ENCODE results near the gene TMEM266.
"Not testable (repeated sequence)": the region's sequence is repeated elsewhere in the genome, so short reads cannot be mapped to it uniquely, and the experiment has no call there.

TMEM266 gene, protein sequence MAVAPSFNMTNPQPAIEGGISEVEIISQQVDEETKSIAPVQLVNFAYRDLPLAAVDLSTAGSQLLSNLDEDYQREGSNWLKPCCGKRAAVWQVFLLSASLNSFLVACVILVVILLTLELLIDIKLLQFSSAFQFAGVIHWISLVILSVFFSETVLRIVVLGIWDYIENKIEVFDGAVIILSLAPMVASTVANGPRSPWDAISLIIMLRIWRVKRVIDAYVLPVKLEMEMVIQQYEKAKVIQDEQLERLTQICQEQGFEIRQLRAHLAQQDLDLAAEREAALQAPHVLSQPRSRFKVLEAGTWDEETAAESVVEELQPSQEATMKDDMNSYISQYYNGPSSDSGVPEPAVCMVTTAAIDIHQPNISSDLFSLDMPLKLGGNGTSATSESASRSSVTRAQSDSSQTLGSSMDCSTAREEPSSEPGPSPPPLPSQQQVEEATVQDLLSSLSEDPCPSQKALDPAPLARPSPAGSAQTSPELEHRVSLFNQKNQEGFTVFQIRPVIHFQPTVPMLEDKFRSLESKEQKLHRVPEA

DNA sequence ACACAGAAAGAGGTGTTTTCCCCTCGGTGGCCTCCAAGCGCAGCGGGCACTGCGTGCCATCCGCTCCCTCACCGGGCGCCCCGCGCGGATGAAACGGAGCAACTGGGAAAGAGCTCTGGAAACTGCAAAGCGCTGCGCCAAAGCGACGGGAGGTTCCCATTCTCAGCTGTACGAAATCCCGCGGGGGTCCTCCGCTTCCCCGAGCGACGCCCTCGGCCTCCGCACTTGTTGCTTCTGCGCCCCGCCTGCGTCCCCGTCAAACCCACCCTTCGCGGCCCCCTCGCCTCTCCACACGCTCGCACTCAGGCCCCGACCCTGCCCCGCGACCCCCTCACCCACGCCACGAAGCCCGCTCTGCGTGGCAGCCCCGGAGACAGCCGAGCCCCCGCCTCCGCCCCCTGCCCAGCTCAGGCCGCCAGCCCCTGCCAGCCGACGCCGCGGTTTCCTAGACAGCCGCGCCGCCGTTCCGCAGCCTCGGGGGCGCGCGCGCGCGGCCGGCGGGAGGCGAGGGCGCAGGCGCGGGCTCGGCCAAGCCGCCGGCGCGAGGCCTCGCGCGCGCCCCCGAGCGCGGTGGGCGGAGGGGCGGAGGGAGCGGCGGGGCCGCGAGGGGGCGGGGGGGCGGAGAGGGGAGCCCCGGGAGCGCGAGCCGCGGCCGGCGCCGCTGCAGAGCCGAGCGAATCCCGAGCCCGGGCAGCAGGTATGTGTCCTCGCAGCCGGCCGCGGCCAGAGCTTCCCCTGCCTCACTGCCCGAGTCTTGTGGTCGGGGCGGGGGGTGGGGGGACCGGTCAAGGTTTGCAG is at the start of gene TMEM266:
TSS of gene TMEM266 (plus strand) at position 666 of the 798 bp plus-strand sequence. CDS start 74,279 bp downstream, outside the sequence.
- DNase-seq (ENCODE audit: low spot score): no peak
- FAIRE-seq: no peak

DNA sequence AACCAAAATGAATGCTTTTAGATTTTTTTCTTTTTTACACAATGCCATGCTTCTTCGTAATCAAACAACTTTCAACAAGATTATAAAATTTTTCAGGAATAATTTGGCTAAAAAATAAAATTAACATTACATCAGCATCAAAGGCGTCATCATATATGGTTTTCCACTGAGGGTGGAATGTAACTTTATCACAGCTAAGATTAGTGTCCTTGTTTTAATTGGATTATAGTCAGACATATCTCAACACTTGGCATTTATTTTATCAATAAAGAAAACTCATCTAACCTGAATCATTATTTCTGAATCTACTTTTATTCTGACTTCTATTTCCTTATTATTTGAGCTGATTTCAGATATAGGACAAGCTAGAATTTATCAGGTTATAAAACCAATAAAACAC is 49.2 kb upstream of the TMEM266 start:
- no peak for DNase-seq (ENCODE audit: low spot score)
- no peak for FAIRE-seq

DNA sequence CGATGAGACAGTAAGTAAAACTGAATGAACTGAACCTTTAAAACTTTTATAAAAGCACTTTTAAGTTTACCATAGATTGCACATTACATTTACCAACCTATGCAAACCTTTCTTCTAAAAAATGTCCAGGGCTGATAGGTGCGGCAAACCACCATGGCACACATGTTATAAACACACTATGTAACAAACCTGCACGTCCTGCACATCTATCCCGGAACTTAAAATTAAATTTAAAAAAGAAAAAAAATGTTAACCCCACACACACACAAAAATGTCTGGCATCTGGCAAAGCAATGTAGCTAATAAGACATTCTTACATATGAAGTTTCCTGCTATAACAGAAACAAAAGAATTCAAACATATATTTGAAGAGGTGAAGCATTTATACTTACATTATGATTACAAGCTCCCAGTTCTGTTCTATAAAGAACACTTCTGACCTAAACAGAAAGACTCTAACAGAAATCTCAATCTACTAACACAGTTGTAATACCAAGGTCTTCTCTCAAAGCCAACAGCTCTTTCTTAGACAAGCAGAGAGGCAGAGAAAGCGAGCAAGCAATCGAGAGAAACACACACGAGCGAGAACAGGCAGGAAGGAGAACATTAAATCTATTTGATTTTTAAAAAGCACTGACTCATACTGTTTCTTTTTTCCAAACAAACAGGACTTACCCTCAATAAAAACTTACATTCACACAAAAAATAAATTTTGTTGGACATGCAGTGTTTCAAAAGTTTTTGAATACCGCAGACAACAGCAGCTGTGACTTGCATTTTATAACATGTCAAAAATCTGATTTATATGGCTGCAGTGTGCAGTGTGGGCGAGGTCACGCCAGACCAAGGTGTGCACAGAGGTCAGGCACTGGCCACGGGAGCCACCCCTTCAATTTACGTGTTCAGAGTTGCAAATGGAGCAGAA is 47.9 kb upstream of the TMEM266 start, which contains the start of gene NRG4:
TSS of gene NRG4 (minus strand) at position 798 of the 925 bp plus-strand sequence. CDS start 1,194 bp downstream, outside the sequence.
- DNase-seq (ENCODE audit: low spot score) (no peak), FAIRE-seq (no peak)

DNA sequence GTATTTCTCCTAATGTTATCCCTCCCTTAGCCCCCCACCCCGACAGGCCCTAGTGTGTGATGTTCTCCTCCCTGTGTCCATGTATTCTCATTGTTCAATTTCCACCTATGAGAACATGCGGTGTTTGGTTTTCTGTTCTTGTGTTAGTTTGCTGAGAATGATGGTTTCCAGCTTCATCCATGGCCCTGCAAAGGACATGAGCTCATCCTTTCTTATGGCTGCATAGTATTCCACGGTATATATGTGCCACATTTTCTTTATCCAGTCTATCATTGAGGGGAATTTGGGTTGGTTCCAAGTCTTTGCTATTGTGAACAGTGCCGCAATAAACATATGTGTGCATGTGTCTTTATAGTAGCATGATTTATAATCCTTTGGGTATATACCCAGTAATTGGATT is 46.3 kb upstream of the TMEM266 start:
- FAIRE-seq; DNase-seq (ENCODE audit: low spot score): not testable (repeated sequence)

DNA sequence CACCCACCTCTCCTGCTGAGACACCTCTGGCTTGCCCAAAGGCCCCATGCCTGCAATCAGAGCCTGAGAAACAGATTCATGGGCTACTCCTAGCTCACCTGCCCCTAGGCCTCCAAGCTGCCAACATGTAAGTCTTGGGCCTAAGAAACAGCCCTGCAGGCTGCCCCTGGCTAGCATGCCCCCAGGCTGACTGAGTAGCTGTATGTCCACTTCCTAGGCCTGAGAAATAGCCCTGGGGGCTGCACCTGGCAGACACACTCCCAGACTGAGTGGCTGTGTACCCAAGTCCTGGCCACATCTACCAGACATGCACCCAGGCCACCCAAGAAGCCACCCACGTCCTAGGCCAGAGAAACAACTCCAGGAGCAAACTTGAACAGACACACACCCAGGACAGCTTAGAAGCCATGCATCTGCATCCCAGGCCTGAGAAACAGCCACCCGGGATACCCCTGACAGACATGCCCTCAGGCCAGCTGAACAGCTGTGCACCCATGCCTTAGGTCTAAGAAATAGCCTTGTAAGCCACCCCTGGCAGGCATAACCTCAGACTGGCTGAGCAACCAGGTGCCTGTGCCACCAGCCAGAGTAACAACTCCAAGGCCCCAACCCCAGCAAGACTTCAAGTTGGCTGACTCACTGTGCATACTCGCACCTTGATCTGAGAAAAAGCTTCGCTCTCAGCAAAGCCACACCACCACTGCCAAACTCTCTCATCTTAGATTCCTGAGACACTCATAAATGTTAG is 35.6 kb upstream of the TMEM266 start:
- FAIRE-seq (no peak), DNase-seq (ENCODE audit: low spot score) (no peak)

DNA sequence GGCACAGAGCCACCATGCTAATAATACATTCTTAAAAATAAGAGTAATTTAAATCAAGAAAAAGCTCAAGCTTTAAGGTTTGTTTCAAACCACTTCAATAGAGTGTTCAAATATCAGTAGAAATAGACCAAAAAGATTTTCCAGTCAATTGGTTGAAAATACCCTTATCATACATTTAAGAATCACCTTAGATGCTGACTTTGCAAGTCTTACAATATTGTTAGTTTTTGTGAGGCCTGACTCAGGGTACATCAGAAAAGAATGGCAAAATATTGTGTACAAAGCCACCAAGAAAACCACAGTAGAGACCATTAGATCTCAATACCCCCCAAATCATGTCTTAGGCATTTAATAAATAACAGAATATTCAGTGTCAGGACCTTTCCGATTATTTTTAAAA is 27.7 kb upstream of the TMEM266 start:
- DNase-seq (ENCODE audit: low spot score) (no peak), FAIRE-seq (no peak)

DNA sequence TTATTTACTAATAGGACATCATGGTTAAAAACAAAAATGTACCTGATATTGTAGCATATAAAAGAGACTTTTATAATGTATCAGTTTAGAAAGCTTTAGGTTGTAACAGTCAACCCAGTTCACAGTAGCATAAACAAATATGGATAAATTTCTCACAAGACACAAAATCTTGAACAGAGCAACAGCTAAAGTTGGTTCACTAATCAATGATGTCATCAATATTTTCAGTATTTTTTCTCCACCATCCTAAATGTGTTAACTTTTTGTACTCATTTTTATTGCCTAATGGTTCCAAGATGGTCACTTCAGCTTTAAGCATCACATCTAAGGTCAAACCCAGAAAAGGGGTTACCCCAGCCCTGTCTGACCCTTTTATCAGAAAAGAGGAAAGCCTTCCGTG is 26.3 kb upstream of the TMEM266 start:
- FAIRE-seq: no peak
- DNase-seq (ENCODE audit: low spot score): no peak

DNA sequence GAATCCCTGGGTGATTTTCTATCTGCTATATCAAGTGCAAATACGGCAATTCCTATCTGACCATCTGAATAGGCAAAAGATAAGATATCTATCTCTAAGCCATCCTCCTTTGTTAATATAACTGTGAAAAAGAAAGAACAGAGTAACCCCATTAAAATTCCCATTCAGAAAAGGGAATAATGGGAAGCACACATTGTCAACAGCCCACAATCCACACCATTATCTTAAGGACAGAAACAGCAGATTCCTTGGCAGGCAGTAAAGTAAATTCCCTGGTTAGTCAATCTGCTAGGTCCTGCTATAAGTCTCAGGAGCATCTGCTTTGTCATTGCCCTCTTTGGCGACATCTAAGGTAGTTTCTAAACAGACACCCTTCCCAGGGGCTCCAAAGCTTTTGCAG is 25.7 kb upstream of the TMEM266 start:
- FAIRE-seq (no peak), DNase-seq (ENCODE audit: low spot score) (no peak)

DNA sequence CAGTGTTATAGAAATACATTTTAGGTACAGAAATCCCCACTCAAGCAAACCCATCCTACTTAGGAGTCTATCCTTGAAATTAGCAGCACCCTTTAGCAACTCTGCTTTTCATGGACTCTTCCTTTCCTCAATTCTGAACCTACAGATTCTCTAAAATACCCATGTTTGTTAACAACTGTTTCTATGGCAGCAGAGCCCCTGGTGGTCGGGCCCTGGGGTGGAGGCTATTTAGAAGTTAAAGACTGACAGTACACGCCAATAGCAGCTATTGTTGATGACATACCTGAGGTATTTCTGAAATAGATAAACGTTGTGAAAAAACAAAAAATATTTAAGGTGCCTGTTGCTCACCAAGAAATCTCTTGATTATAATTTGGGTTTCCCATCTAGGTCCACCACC is 24.2 kb upstream of the TMEM266 start:
- no peak for FAIRE-seq
- DNase-seq (ENCODE audit: low spot score): no peak

DNA sequence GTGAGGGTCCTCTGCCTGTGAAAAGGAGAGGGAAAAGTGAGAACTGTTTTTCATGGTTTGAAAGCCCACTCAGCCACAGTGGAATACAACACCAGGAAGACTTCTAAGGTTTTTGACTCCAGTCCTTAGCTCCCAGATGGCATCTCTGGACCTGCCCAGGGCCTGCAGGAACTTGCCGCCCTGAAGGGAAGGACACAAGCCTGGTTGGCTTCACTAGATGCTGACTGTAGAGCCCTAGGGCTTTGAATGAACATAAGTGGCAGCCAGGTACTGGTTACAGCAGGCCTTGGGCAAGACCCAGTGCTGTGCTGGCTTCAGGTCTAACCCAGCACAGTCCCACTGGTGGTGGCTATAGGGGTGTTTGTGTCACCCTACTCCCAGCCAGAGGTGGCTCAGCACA is 21.3 kb upstream of the TMEM266 start:
- FAIRE-seq (no peak), DNase-seq (ENCODE audit: low spot score) (no peak)

DNA sequence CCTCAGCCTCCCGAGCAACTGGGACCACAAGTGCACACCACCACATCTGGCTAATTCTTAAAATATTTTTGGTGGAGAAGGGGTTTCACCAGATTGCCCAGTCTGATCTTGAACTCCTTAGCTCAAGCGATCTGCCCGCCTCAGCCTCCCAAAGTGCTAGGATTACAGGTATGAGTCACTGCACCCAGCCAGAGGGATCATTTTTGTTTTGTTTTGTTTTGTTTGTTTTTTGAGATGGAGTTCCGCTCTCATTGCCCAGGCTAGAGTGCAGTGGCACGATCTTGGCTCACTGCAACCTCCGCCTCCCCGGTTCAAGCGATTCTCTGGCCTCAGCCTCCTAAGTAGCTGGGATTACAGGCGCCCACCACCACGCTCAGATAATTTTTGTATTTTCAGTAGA is 5.6 kb upstream of the TMEM266 start:
- FAIRE-seq: not testable (repeated sequence)

DNA sequence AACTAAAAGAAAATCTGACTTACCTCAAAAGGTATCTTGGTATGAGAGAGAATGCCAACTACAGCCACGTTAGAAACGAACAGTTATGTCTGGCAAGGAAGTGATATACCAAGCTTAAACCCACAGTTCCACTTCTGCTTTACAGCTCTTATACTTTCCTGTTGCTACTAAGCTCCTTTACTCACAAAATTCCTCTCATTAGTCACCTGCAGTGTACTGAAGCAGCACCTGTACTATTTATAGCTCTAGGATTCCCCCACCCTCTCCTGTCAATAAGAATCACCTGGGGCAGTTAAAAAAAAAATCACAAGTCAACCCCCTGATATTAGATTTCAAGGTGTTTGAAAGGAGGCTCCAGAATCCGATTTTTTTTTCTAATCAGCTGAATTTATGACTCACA is 2.9 kb upstream of the TMEM266 start:
- FAIRE-seq: no peak
- DNase-seq (ENCODE audit: low spot score): no peak

More for the DNA sequence above, 5.6 kb upstream of the TMEM266 start:
- DNase-seq (ENCODE audit: low spot score): not testable (repeated sequence)

DNA sequence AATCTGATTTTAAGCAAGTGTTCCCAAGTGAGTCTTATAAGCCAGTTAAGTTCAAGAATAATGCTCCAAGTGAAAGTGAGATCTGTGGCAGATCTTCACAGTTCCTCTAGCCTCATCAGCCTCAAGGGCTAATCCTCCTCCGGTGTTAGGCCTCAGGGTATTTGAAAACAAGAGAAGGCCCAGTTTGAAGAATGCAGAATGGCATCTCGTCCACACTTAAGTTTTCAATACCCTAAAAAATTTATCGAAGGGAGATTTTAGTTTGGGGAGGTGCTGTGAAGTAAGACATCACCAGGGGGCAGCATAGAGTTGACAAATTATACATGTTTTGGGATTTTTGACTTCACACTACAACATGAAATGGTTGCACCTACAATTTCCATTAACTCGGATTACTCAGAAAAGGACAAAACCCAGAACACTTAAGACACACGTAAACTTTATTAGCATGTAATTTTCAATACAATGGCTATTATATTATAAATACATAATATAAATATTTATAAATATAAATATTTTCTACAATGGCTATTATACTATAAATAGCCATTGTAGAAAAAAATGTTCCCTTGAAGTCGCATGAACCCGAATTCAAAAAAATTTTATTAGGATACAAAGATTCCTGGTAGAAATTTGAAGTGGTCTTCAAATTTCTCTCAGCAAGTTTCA is 2.3 kb upstream of the TMEM266 start:
- FAIRE-seq: no peak
- no peak for DNase-seq (ENCODE audit: low spot score)

DNA sequence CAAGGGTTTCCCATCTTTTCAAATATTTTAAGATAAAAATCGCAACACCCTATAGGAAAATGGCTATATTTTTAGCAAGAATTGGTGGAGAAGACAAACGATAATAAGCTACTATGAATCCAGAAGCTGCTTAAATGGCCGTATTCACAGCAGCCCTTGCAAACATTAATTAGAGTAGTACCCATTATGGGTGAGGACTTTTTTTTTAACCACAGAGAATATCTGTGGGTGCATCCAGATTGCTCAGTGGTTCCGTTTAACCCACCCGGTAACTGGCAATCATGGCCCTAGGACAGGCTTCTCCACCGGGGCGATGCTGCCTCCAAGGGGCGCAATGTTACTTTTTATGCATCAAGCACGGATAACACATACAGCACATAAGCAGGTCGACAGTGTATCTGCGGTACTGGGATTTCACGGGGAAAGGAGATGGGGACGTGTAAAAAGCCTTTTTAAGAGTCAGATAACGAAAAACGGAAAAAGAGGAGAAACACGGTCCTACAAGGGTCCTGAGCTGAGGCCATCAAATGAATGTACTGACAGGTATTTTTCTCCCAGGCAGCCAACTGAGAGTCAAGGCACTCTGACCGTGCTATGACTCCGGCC is 968 bp upstream of the TMEM266 start:
- no peak for DNase-seq (ENCODE audit: low spot score)
- FAIRE-seq: no peak

DNA sequence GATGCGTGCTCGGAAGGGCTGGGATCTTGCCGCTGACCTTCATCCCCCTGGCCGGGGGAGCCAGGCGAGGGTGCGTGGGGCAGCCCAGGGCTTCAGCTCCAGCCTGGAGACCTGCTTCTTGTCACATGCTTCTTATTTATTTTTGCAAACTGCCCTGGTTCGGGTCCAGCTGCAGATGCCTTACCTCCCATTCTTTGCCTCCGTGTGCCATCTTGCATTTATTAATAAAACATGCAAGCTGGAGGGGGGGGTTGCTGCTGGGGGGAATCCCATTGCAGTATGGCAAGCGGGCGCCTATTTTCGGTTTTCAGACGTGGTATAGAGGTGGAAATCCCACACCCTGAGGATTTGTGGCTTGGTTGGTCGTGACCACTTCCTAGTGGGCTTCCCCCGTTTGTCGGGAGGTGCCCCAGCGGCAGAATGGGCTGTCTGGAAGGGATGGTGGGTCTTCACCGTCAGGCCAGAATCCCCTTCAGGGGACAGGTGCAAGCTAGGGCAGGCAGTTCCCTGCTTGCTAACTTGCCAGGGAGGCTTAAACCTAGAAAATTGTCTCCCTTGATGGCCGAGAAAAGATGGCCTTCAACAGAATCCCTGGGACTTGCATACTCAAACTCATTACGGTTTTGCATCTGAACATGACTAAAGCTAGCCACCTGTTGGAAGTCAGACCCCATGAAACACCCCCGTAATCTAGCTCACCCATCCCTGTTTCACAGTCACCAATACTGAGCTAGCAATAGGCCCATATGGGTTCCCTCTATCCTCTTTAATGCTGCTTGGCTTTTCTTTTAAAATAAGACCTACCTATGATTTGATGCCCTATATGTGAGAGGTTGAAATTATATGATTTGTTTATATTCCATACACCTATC is 569 bp downstream of the TMEM266 start:
- DNase-seq (ENCODE audit: low spot score): no peak
- no peak for FAIRE-seq

DNA sequence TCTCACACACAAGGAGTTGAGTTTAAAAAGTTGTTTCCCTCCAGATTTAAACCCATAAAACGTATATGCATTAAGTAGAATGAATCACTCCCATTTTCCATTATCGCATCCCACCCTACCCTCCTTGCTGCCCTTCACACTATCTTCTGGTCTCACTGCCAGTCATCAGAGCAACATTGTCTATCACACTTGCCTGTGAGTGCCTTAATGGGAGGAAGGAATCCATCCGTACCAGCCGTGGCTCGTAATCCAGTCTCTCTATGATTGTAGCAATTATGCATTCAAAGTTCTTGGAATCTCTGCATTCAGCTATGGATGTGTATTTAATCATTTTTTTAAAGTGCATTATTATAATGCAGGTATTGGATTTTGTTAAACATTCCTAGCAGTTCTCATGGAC is 1.9 kb downstream of the TMEM266 start:
- FAIRE-seq: no peak
- no peak for DNase-seq (ENCODE audit: low spot score)

DNA sequence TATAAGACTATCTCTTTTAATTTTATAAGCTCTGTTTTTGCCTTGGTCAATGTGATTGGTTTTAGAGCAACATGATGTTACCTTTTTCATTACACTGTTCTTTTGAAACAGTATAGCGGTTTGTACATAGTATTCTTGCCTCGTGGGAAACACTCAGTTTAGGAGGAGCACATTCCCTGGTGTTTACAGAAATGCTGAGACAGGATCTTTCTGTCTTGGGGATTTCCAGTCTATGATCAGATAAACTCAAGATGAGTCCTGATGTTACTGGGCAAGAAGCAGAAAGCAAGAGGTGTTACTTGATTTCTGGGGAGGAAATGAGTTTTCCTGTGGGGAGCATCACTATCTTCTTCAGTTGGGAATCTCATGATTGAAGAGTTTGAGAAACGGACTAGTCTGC is 2.5 kb downstream of the TMEM266 start:
- DNase-seq (ENCODE audit: low spot score) (no peak), FAIRE-seq (no peak)

DNA sequence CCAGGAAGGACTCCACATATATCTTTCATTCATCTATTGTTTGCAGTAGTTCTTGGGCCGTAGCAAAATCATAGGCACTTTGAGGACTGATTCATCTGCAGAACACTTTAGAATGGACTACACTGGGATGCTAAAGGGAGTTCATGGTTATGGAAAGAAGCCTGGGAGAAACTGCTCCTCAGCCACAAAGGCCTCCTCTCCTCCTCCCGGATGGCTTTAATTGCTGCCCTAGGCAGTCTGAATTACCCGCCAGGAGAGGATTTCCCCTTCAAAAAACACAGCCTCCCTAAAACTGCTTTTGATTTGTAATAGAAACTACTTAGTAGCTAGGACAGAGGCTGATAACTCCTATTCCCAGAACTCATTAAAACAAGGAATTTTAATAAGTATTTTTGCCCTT is 4.6 kb downstream of the TMEM266 start:
- no peak for FAIRE-seq

More for the DNA sequence above, 4.6 kb downstream of the TMEM266 start:
- DNase-seq (ENCODE audit: low spot score): no peak
